ACHN (cell line): ENCODE results near the gene SARM1.

Experiments used
- DNase-seq: peaks from one replicate; pipeline ENCODE4 v3.0.0-alpha.2; 2015
- in situ Hi-C: cut with HindIII; loops from 2 replicates; pipeline ENCODE4 v1.10.0; 2017; ENCODE audit warnings: low sequenced_read_pairs, low pct_ligation_motif_present, low pct_unique_long_range_greater_than_20kb

The SARM1 gene

GRCh38 chr17:28386391-28386790, 14.9 kb downstream of the SARM1 start:
- DNase-seq = no peak
- in situ Hi-C loops = no loop called here

- in situ Hi-C loops = no loop called here
Observed at GRCh38 chr17:28388106-28388505, 16.6 kb downstream of the SARM1 start.

GRCh38 chr17:28390141-28390540, 18.6 kb downstream of the SARM1 start:
- in situ Hi-C loops = no loop called here
- DNase-seq = no peak

More at GRCh38 chr17:28388106-28388505, 16.6 kb downstream of the SARM1 start:
- DNase-seq = no peak

GRCh38 chr17:28390563-28390962, 19.1 kb downstream of the SARM1 start:
- in situ Hi-C loops = no loop called here
- no peak for DNase-seq

- no peak for DNase-seq
- in situ Hi-C loops = no loop called here
Observed at GRCh38 chr17:28390984-28391383, 19.5 kb downstream of the SARM1 start.

- in situ Hi-C loops = no loop called here
- no peak for DNase-seq
Observed at GRCh38 chr17:28391401-28391800, 19.9 kb downstream of the SARM1 start.

GRCh38 chr17:28392491-28392890, 21.0 kb downstream of the SARM1 start:
- no peak for DNase-seq
- in situ Hi-C loops = no loop called here

GRCh38 chr17:28394337-28395116, 23.0 kb downstream of the SARM1 start:
- DNase-seq = peak; percentile 36
- in situ Hi-C loops = no loop called here

- no peak for DNase-seq
- in situ Hi-C loops = no loop called here
Observed at GRCh38 chr17:28395426-28395825, 23.9 kb downstream of the SARM1 start.

- DNase-seq = no peak
- in situ Hi-C loops = no loop called here
Observed at GRCh38 chr17:28395968-28396367, 24.5 kb downstream of the SARM1 start.

- no peak for DNase-seq
- in situ Hi-C loops = no loop called here
Observed at GRCh38 chr17:28396635-28397239, 25.2 kb downstream of the SARM1 start.

GRCh38 chr17:28397275-28397674, 25.8 kb downstream of the SARM1 start:
- in situ Hi-C loops = no loop called here
- no peak for DNase-seq

- no peak for DNase-seq
- in situ Hi-C loops = no loop called here
Observed at GRCh38 chr17:28397687-28398279, 26.3 kb downstream of the SARM1 start.

- in situ Hi-C loops = no loop called here
- peak; percentile 84 for DNase-seq
Observed at GRCh38 chr17:28398280-28398981, 26.9 kb downstream of the SARM1 start.

GRCh38 chr17:28399808-28400207, 28.3 kb downstream of the SARM1 start:
- in situ Hi-C loops = no loop called here
- no peak for DNase-seq

GRCh38 chr17:28402224-28402630, 30.7 kb downstream of the SARM1 start:
- no peak for DNase-seq
- in situ Hi-C loops = no loop called here

- no peak for DNase-seq
- in situ Hi-C loops = no loop called here
Observed at GRCh38 chr17:28402844-28403243, 31.4 kb downstream of the SARM1 start.

- in situ Hi-C loops = no loop called here
- DNase-seq = no peak
Observed at GRCh38 chr17:28404007-28404406, 32.5 kb downstream of the SARM1 start.

GRCh38 chr17:28404461-28404811, 32.9 kb downstream of the SARM1 start:
- no peak for DNase-seq
- in situ Hi-C loops = no loop called here
